PFSK-1 (cell line): ENCODE measurements around the gene RGS9.

Experiments used
- FOXP2 ChIP-seq: optimal IDR thresholded peaks from 2 replicates; pipeline ENCODE3; 2011; ENCODE audit warnings: borderline replicate concordance, control low read depth, inconsistent platforms; ENCODE audit not compliant: insufficient read depth; ENCODE audit errors: extremely low read length, extremely low read depth
- POLR2AphosphoS5 ChIP-seq: IDR thresholded peaks from 2 replicates; pipeline ENCODE4 v1.6.1; 2012; ENCODE audit warnings: low read depth, mild to moderate bottlenecking, control low read depth, low read length, moderate library complexity
- REST ChIP-seq, 2 experiments: IDR thresholded peaks; 2 replicates each; pipeline versions ENCODE4 v1.6.1 to v1.8.0; 2011 to 2012; ENCODE audit warnings: low read depth in 2 of 2, low read length in 2 of 2, control low read depth in 1 of 2, inconsistent platforms in 1 of 2, mild to moderate bottlenecking in 1 of 2, moderate library complexity in 1 of 2; ENCODE audit not compliant: insufficient read depth in 1 of 2
- SIN3A ChIP-seq: IDR thresholded peaks from 2 replicates; pipeline ENCODE4 v1.6.1; 2012; ENCODE audit warnings: mild to moderate bottlenecking, low read length, moderate library complexity, borderline replicate concordance; ENCODE audit not compliant: insufficient read depth
- TAF1 ChIP-seq: IDR thresholded peaks from 2 replicates; pipeline ENCODE4 v1.6.1; 2012; ENCODE audit warnings: low read length, control low read depth, borderline replicate concordance; ENCODE audit not compliant: insufficient read depth

RGS9 gene

GRCh38 chr17:65167566-65167965, 30.4 kb downstream of the RGS9 start:
- TF ChIP-seq REST (IDR thresholded peaks at IDR 0.05; ENCODE audit: insufficient read depth in 1 of 2, low read depth in 2 of 2, low read length in 2 of 2) (no peak), POLR2AphosphoS5 (no peak), SIN3A (no peak), TAF1 (no peak), FOXP2 (no peak)

- TF ChIP-seq POLR2AphosphoS5 (no peak), TAF1 (no peak), FOXP2 (no peak), SIN3A (no peak), REST (IDR thresholded peaks at IDR 0.05; ENCODE audit: insufficient read depth in 1 of 2, low read depth in 2 of 2, low read length in 2 of 2) (no peak)
Measured at GRCh38 chr17:65169691-65170090, 32.5 kb downstream of the RGS9 start.

GRCh38 chr17:65170839-65171238, 33.7 kb downstream of the RGS9 start:
- TF ChIP-seq REST (IDR thresholded peaks at IDR 0.05; ENCODE audit: insufficient read depth in 1 of 2, low read depth in 2 of 2, low read length in 2 of 2) (0 out of 4 replicates have a peak, but pooled peaks of 1 of the 2 experiments have one; percentile 48), SIN3A (peak; percentile 80; the same call in 1 of the 2 replicates), FOXP2 (no peak)

GRCh38 chr17:65171752-65172151, 34.6 kb downstream of the RGS9 start:
- TF ChIP-seq POLR2AphosphoS5: 0 out of 2 replicates have a peak, but pooled peaks have one; percentile 23
- TF ChIP-seq TAF1: no peak
- peak; percentile 21; the same call in 1 of the 2 replicates for TF ChIP-seq SIN3A
- TF ChIP-seq FOXP2: peak; percentile 28

- TF ChIP-seq REST (IDR thresholded peaks at IDR 0.05; ENCODE audit: insufficient read depth in 1 of 2, low read depth in 2 of 2, low read length in 2 of 2) (no peak), TAF1 (no peak), SIN3A (no peak), FOXP2 (no peak), POLR2AphosphoS5 (no peak)
Measured at GRCh38 chr17:65172496-65173136, 35.4 kb downstream of the RGS9 start.
